Suprapubic skin (tissue), 3 donors: ENCODE results near the gene CCNT2.
"Not testable (repeated sequence)": the region's sequence is repeated elsewhere in the genome, so short reads cannot be mapped to it uniquely, and the experiment has no call there.

Experiments
- POLR2A ChIP-seq, 2 donors: fragments of 450-650 bp; IDR thresholded peaks; one replicate each; pipeline ENCODE4 v1.6.1; 2017; ENCODE audit warnings: antibody characterized with exemption in 2 of 2, mild to moderate bottlenecking in 2 of 2, moderate library complexity in 2 of 2
- TF ChIP-seq, protein P1 (sequence below), 2 donors: fragments of 200-600 bp in 1 of 2; fragments of 450-650 bp in 1 of 2; sonication (generic) in 1 of 2; IDR thresholded peaks; one replicate each; pipeline ENCODE4 v1.5.1; 2016 to 2019; ENCODE audit warnings: antibody characterized with exemption in 2 of 2, mild to moderate bottlenecking in 1 of 2, moderate library complexity in 1 of 2

GRCh38 chr2:134977104-134977503, 58.5 kb downstream of the CCNT2 start:
- TF ChIP-seq, protein P1, sequence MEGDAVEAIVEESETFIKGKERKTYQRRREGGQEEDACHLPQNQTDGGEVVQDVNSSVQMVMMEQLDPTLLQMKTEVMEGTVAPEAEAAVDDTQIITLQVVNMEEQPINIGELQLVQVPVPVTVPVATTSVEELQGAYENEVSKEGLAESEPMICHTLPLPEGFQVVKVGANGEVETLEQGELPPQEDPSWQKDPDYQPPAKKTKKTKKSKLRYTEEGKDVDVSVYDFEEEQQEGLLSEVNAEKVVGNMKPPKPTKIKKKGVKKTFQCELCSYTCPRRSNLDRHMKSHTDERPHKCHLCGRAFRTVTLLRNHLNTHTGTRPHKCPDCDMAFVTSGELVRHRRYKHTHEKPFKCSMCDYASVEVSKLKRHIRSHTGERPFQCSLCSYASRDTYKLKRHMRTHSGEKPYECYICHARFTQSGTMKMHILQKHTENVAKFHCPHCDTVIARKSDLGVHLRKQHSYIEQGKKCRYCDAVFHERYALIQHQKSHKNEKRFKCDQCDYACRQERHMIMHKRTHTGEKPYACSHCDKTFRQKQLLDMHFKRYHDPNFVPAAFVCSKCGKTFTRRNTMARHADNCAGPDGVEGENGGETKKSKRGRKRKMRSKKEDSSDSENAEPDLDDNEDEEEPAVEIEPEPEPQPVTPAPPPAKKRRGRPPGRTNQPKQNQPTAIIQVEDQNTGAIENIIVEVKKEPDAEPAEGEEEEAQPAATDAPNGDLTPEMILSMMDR (IDR thresholded peaks at IDR 0.05) = not testable (repeated sequence)
- not testable (repeated sequence) for TF ChIP-seq POLR2A (IDR thresholded peaks at IDR 0.05)
